ENCODE results near the gene RBFOX2.

GRCh38 chr22:35842519-35842913 lies 186.1 kb downstream of the RBFOX2 start:
- TF ChIP-seq CTCF (IDR thresholded peaks at IDR 0.05) (no peak), POLR2A (IDR thresholded peaks at IDR 0.05) (no peak)
